HCT116 (cell line): Measurements from ENCODE around the gene PRRX2. TPM values are rescaled to one million over a fixed set of nuclear protein-coding genes. Genes with fewer than 3 reads are reported as not detected.

Experiments
- ATAC-seq: fragments of 200-7000 bp; cut with Tn5 transposase; 2 replicates; pipeline ENCODE4 v1.9.1; 2020; ENCODE audit warnings: mild to moderate bottlenecking, moderate library complexity
- BruUV-seq: library from RNA; stranded (reverse); fragments of 400-500 nt; replicated peaks from 2 replicates; lab custom pipeline; 2021; lab: Mats Ljungman, UMichigan
- CTCF ChIA-PET: fragments of 300-600 bp; sonication (Branson Sonifier 250); formaldehyde crosslinking; loops from one replicate; lab custom pipeline; 2021; ENCODE audit warnings: antibody characterized with exemption; lab: Charles Lee
- POLR2A ChIA-PET: fragments of 300-600, 350-600 bp; sonication (Branson Sonifier 250); formaldehyde crosslinking; loops from one replicate; lab custom pipeline; 2021; ENCODE audit warnings: antibody characterized with exemption; lab: Charles Lee
- RAD21 ChIA-PET, 2 experiments: fragments of 300-600 bp; sonication (Branson Sonifier 250); formaldehyde crosslinking; loops; one replicate each; lab custom pipeline; 2023; ENCODE audit warnings: low total read pairs in 2 of 2; ENCODE audit not compliant: uncharacterized antibody in 2 of 2, unreplicated experiment in 2 of 2, low non-redundant PET in 1 of 2; lab: Charles Lee
- DNase-seq: peaks from one replicate; pipeline ENCODE4 v3.0.0-alpha.2; 2010; ENCODE audit warnings: low read depth, low spot score
- H2AFZ ChIP-seq: fragments of 200-600 bp; shearing (Covaris generic), sonication (generic); 2 replicates; pipeline ENCODE4 v1.6.1; 2017; ENCODE audit warnings: low read depth, mixed run types, mixed read lengths, antibody characterized with exemption, low read length; ENCODE audit not compliant: poor library complexity, severe bottlenecking
- H3K27ac ChIP-seq: 2 replicates; pipeline ENCODE4 v1.5.1; 2012; ENCODE audit warnings: low read depth, low read length
- H3K27me3 ChIP-seq: fragments of 200-600 bp; sonication (generic); 2 replicates; pipeline ENCODE4 v1.6.1; 2016; ENCODE audit warnings: mixed run types, low read length, mixed read lengths; ENCODE audit not compliant: insufficient read depth
- H3K36me3 ChIP-seq, 2 experiments: fragments of 200-500 bp in 1 of 2; fragments of 200-600 bp in 1 of 2; sonication (Bioruptor generic) in 1 of 2; sonication (generic) in 1 of 2; 2 replicates each; pipeline versions ENCODE4 v1.5.1 to v1.6.1; 2014 to 2016; ENCODE audit warnings: low read length in 2 of 2, inconsistent platforms in 1 of 2, mixed read lengths in 1 of 2, mixed run types in 1 of 2; ENCODE audit not compliant: insufficient read depth in 2 of 2, control insufficient read depth in 1 of 2
- H3K4me1 ChIP-seq, 2 experiments: fragments of 200-600 bp in 1 of 2; sonication (generic) in 1 of 2; 2 replicates each; pipeline versions ENCODE4 v1.5.1 to v1.6.1; 2012 to 2017; ENCODE audit warnings: low read length in 2 of 2, inconsistent platforms in 1 of 2, mild to moderate bottlenecking in 1 of 2, mixed read lengths in 1 of 2, mixed run types in 1 of 2, moderate library complexity in 1 of 2; ENCODE audit not compliant: insufficient read depth in 2 of 2, control insufficient read depth in 1 of 2
- H3K4me2 ChIP-seq: fragments of 200-600 bp; sonication (generic); 2 replicates; pipeline ENCODE4 v1.6.1; 2017; ENCODE audit warnings: mixed run types, low read length, mixed read lengths
- H3K4me3 ChIP-seq, 2 experiments: fragments of 200-600 bp in 1 of 2; sonication (generic) in 1 of 2; replicated peaks in 1 of 2; 2 replicates each; pipeline ENCODE4 v1.5.1; 2011 to 2016; ENCODE audit warnings: low read length in 2 of 2, control low read depth in 1 of 2, low read depth in 1 of 2, mild to moderate bottlenecking in 1 of 2, mixed read lengths in 1 of 2, mixed run types in 1 of 2
- H3K79me2 ChIP-seq: fragments of 200-600 bp; sonication (generic); 2 replicates; pipeline ENCODE4 v1.6.1; 2017; ENCODE audit warnings: mild to moderate bottlenecking, mixed run types, low read length, moderate library complexity, mixed read lengths; ENCODE audit not compliant: insufficient read depth
- H3K9ac ChIP-seq: fragments of 200-600 bp; sonication (generic); 2 replicates; pipeline ENCODE4 v1.6.1; 2016; ENCODE audit warnings: low read length, mixed read lengths
- H3K9me2 ChIP-seq: fragments of 200-600 bp; sonication (generic), shearing (Covaris generic); 2 replicates; pipeline ENCODE4 v1.6.1; 2017; ENCODE audit warnings: mixed run types, mild to moderate bottlenecking, moderate library complexity; ENCODE audit not compliant: insufficient read depth
- H3K9me3 ChIP-seq, 2 experiments: fragments of 200-500 bp in 1 of 2; fragments of 200-600 bp in 1 of 2; sonication (Bioruptor generic) in 1 of 2; sonication (generic) in 1 of 2; 2 replicates each; pipeline ENCODE4 v1.6.1; 2014 to 2017; ENCODE audit warnings: low read length in 2 of 2, mixed read lengths in 2 of 2, inconsistent platforms in 1 of 2, low read depth in 1 of 2, mild to moderate bottlenecking in 1 of 2, mixed run types in 1 of 2, moderate library complexity in 1 of 2; ENCODE audit not compliant: control insufficient read depth in 1 of 2, insufficient read depth in 1 of 2
- H4K20me1 ChIP-seq: fragments of 200-600 bp; sonication (generic), shearing (Covaris generic); 2 replicates; pipeline ENCODE4 v1.6.1; 2017; ENCODE audit warnings: mixed run types, mild to moderate bottlenecking, moderate library complexity; ENCODE audit not compliant: insufficient read depth
- POLR2A ChIP-seq: IDR thresholded peaks from 2 replicates; pipeline ENCODE4 v1.7.0; 2011; ENCODE audit warnings: borderline replicate concordance; ENCODE audit not compliant: insufficient read depth, insufficient read length; ENCODE audit errors: extremely low read depth
- RAD21 ChIP-seq: IDR thresholded peaks from 2 replicates; pipeline ENCODE4 v1.6.1; 2012; ENCODE audit warnings: low read depth, mild to moderate bottlenecking
- SP1 ChIP-seq: IDR thresholded peaks from 2 replicates; pipeline ENCODE4 v1.6.1; 2012; ENCODE audit warnings: low read depth
- TCF7L2 ChIP-seq: IDR thresholded peaks from 2 replicates; pipeline ENCODE4 v1.7.0; 2011; ENCODE audit warnings: borderline replicate concordance, inconsistent platforms; ENCODE audit not compliant: insufficient read depth, insufficient read length; ENCODE audit errors: extremely low read depth
- ZFX ChIP-seq: fragments of 450-650 bp; IDR thresholded peaks from 2 replicates; pipeline ENCODE4 v1.6.1; 2017
- intact Hi-C: fragments of 100-400 bp; cut with micrococcal nuclease; formaldehyde crosslinking; loops from 2 replicates; pipeline ENCODE4 v1.10.0; 2022
- total RNA-seq: library from RNA; stranded (reverse); gene quantifications from one replicate; pipeline ENCODE4 v1.2.1, GENCODE V29; 2021; ENCODE audit not compliant: unreplicated experiment
- TF ChIP-seq, protein P1 (sequence below): IDR thresholded peaks from 2 replicates; pipeline ENCODE4 v1.6.1; 2012
- TF ChIP-seq, protein P2 (sequence below): IDR thresholded peaks from 2 replicates; pipeline ENCODE4 v1.6.1; 2012
- TF ChIP-seq, protein P3 (sequence below): IDR thresholded peaks from 2 replicates; pipeline ENCODE4 v1.6.1; 2011; ENCODE audit warnings: mild to moderate bottlenecking, low read length, moderate library complexity; ENCODE audit not compliant: insufficient replicate concordance; ENCODE audit errors: extremely low read depth
- TF ChIP-seq, protein P4 (sequence below), 3 experiments: fragments of 200-600 bp in 1 of 3; sonication (generic) in 1 of 3; IDR thresholded peaks in 2 of 3; conservative IDR thresholded peaks in 1 of 3; 2 replicates each; pipeline ENCODE4 v1.5.1; 2012 to 2017; ENCODE audit warnings: low read depth in 2 of 3, low read length in 2 of 3, antibody characterized with exemption in 1 of 3, borderline replicate concordance in 1 of 3, control low read depth in 1 of 3, mild to moderate bottlenecking in 1 of 3, mixed read lengths in 1 of 3, mixed run types in 1 of 3, moderate library complexity in 1 of 3; ENCODE audit not compliant: insufficient read depth in 1 of 3

The PRRX2 gene
- total RNA-seq, 1 experiment from 2014 or later: 25.5 TPM

DNA sequence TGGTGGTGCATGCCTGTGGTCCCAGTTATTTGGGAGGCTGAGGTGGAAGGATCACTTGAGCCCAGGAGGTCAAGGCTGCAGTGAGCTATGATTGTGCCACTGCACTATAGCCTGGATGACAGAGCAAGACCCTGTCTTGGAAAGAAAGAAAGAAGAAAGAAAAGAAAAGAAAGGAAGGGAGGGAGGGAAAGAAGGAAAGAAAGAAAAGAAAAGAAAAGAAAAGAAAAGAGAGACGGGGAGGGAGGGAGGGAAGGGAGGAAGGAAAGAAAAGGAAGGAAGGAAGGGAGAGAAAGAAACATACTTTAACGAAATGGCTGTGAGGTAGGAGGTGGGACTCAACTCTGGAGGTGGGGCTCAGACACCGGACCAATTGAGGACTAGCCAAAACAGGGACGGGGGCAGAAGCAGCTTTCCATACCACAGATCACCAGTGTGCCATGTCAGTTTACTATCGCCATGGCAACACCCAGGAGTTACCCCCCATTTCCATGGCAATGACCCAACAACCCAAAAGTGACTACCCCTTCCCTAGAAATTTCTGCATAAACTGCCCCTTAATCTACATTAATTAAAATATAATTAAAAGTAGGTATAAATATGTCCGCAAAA is 66.1 kb downstream of the PRRX2 start:
- ChIA-PET POLR2A (no interaction called here), CTCF (no interaction called here)

More for the DNA sequence above, 66.1 kb downstream of the PRRX2 start:
- no peak overlapping the region for H3K9ac ChIP-seq
- no peak overlapping the region for H2AFZ ChIP-seq
- no peak overlapping the region for H3K4me3 ChIP-seq
- H3K9me2 ChIP-seq: no peaks in the 10 kb centered on the region
- H3K9me3 ChIP-seq: no peaks in the 10 kb centered on the region
- no peak overlapping the region for H3K4me2 ChIP-seq
- intact Hi-C loops: no loop called here
- RAD21 ChIA-PET: no interaction called here
- H4K20me1 ChIP-seq: no peaks in the 10 kb centered on the region
- no peaks in the 10 kb centered on the region for H3K79me2 ChIP-seq
- H3K4me1 ChIP-seq: peaks cover 0 to 5% of the 10 kb centered on the region in 2 experiments; a peak in 3 of 4 replicates
- DNase-seq (no peak), ATAC-seq (no peak)
- BruUV-seq: no TSS peak
- TF ChIP-seq POLR2A: no peak
- no peak for TF ChIP-seq TCF7L2
- TF ChIP-seq ZFX: no peak
- TF ChIP-seq, protein P1, sequence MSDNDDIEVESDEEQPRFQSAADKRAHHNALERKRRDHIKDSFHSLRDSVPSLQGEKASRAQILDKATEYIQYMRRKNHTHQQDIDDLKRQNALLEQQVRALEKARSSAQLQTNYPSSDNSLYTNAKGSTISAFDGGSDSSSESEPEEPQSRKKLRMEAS: no peak
- TF ChIP-seq, protein P2, sequence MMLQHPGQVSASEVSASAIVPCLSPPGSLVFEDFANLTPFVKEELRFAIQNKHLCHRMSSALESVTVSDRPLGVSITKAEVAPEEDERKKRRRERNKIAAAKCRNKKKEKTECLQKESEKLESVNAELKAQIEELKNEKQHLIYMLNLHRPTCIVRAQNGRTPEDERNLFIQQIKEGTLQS: no peak
- TF ChIP-seq RAD21: no peak
- TF ChIP-seq, protein P3, sequence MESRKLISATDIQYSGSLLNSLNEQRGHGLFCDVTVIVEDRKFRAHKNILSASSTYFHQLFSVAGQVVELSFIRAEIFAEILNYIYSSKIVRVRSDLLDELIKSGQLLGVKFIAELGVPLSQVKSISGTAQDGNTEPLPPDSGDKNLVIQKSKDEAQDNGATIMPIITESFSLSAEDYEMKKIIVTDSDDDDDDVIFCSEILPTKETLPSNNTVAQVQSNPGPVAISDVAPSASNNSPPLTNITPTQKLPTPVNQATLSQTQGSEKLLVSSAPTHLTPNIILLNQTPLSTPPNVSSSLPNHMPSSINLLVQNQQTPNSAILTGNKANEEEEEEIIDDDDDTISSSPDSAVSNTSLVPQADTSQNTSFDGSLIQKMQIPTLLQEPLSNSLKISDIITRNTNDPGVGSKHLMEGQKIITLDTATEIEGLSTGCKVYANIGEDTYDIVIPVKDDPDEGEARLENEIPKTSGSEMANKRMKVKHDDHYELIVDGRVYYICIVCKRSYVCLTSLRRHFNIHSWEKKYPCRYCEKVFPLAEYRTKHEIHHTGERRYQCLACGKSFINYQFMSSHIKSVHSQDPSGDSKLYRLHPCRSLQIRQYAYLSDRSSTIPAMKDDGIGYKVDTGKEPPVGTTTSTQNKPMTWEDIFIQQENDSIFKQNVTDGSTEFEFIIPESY: no peak
- TF ChIP-seq, protein P4, sequence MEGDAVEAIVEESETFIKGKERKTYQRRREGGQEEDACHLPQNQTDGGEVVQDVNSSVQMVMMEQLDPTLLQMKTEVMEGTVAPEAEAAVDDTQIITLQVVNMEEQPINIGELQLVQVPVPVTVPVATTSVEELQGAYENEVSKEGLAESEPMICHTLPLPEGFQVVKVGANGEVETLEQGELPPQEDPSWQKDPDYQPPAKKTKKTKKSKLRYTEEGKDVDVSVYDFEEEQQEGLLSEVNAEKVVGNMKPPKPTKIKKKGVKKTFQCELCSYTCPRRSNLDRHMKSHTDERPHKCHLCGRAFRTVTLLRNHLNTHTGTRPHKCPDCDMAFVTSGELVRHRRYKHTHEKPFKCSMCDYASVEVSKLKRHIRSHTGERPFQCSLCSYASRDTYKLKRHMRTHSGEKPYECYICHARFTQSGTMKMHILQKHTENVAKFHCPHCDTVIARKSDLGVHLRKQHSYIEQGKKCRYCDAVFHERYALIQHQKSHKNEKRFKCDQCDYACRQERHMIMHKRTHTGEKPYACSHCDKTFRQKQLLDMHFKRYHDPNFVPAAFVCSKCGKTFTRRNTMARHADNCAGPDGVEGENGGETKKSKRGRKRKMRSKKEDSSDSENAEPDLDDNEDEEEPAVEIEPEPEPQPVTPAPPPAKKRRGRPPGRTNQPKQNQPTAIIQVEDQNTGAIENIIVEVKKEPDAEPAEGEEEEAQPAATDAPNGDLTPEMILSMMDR (IDR thresholded peaks at IDR 0.05 in 2 of 3, conservative IDR thresholded peaks at IDR 0.05 in 1 of 3; ENCODE audit: borderline replicate concordance in 1 of 3, insufficient read depth in 1 of 3, low read depth in 2 of 3, low read length in 2 of 3): no peak
- TF ChIP-seq SP1: no peak
- H3K27me3 ChIP-seq: no peaks in the 10 kb centered on the region
- no peak overlapping the region for H3K27ac ChIP-seq
- no peaks in the 10 kb centered on the region for H3K36me3 ChIP-seq
